Stimulated activated CD8-positive, alpha-beta memory T cell treated with anti-CD3 and anti-CD28 coated beads, Interleukin-2, amount 100 ng/mL, for 48 hours (primary cell): ENCODE data around the gene CAMSAP1.
"Not testable (repeated sequence)": the region's sequence is repeated elsewhere in the genome, so short reads cannot be mapped to it uniquely, and the experiment has no call there.

ENCODE experiments used
- DNase-seq, 2 donors: peaks; one replicate each; pipeline ENCODE4 v3.0.0-alpha.2; 2020; ENCODE audit warnings: low read depth in 2 of 2

CAMSAP1 gene

DNA sequence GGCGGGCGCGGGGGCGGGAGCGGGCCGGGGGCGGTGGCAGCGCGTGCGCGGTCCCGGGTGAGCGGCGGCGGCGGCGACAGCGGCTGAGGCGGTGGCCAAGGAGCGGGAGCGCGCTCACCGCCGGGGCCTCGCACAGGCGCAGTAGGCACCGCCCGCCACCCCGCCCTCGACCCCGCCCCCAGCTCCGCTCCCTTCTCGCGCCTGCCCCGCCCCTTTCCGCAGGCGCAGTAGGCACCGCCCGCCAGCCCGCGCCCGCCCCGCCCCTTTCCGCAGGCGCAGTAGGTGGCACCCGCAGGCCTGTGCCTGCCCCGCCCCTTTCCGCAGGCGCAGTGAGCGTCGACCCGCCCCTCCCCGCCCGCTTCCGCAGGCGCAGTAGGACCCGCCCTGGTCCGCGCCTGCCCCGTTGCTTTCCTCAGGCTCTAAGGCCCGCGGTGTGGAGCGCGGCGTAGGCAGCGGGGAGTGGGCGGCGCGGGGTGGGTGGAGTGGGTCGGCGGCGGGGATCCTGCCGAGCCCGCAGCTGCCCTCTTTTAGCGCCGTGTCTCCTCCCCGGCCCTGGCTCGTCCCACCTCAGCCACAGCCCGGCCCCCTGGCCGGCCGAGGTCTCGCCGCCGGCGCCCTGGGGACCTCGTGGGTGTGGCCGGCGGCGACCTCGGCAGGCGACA lies at the start of gene CAMSAP1:
Gene CAMSAP1, minus strand, starts transcription at position 116 of the 662 bp plus-strand sequence. CDS start 387 bp downstream, outside the sequence.
- peak; percentile 92 to 96 for DNase-seq

DNA sequence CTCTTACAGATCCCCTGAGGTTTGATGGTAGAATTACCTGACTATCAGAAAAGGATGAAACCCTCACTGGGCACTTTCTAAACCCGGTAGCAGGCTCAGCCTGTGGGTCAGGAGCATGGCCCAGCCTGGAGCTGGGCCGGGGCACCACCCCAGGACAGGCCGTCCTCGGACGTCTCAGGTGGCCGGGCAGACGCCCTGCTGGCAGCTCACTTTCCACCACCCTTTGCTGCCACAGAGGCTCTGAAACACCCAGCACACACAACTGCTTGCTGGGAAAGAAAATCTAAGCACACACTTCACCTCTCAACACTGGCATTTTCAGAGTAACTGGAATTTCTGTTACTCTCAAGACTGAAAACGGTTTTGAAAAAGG lies 49.4 kb upstream of the CAMSAP1 start:
- no peak for DNase-seq

DNA sequence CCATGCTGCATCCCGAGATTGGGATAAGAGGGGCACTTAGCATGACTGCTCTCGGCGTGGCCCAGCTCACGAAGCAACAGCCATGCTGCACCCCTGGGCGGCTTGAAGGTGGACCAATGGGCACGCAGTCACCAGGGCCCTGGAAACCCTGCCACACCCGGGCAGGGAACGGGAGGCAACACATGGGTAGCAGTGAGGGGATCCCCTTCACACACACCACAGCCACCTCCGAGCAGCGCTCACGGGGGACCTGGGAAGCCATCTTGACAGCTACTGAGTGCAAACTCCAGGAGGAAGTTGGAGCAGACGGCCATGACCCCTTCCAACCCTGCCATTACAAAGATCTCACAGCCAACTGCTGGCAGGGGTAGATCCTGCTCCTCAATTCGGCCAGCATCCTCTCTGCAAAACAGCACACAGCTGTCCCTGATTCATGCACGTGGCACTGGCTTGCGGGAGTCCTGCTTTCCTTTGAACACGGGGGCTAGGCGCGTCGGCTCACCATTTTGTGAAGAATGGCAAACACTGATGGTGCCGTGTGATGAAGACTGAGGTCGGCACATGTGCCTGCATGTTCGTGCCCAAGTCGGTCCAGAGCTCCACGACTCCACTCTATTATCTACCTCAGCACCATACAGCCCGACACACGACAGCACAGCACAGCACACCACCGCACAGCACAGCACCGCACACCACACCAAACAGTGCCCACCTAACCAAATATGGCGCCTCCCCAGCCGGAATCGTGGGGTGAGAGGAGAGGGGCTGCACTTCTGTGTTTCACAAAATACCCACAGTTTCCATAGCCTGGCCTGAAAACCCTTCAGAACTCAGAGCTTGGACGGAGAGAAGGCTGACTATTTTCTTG lies 48.8 kb upstream of the CAMSAP1 start:
- no peak for DNase-seq

- DNase-seq, result no peak
Observed at GRCh38 chr9:135952664-135953206, 45.4 kb upstream of the CAMSAP1 start.

DNA sequence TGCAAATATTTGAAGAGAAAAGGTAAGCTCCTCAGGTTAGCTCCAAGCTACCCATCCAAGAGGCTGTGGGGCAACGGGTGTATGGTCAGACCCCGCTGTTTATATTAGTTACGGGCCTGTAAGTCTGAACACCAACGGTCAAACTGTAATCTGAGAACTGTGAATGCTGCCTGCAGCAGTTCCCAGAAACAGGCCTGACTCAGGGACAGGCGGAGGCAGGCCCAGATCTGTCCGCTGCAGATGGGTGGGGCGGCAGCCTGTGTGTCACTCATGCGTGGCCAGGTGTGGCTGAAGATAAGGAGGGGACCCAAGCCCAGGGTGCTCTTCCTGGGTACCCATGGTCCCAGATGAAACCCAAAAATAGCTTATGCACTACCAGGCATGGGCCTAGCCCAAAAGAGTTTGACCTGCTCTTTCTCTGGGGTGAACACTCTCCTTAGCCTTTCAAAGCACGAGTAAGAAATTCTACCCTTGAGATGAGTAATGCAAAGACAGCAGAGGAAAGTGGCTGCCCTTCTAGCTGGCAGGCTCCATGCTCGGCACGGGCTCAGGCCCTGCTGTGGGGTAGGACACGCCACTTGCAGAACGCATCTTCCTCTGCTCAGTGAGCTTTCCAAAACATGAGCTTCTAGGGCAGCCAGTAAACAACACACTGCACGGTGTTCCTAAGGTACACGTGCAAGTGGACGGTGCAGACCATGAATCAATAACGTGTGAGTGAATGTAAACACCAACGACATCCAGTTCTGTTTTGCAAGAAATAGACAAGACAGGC lies 44.7 kb upstream of the CAMSAP1 start:
- no peak for DNase-seq

- not testable (repeated sequence) for DNase-seq
Observed at GRCh38 chr9:135951310-135951709, 44.0 kb upstream of the CAMSAP1 start.

- DNase-seq, result not testable (repeated sequence)
Observed at GRCh38 chr9:135950841-135951240, 43.5 kb upstream of the CAMSAP1 start.

GRCh38 chr9:135950135-135950682 lies 42.9 kb upstream of the CAMSAP1 start:
- no peak for DNase-seq

DNA sequence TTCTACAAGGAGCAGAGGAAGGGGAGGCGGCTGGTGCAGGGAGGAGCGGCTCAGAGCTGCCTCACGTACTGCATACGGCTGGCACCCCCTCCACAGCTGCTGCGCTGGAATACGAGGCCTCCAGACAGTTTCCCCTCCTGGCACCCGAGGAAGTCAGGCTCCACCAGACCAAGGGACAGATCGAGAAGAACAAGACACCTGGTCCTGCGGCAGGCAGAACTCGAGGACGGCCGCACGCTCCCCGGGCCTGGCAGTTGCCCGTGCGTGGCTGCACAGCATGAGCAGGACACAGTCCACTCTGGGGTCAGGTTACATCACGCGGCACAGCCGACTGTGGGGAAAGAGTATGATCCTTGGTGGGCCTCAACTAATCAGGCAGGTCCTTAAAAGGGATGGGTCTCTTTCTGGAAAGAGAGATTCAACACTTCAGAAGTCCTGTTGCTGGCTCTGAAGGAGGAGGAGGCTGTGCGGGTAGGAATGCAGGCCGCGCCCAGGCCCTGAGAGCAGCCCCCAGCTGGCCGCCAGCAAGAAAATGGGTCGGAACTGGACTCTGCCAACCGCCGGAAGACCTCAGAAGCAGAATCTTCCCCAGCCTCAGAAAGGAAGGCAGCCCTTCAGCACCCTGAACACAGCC lies 42.3 kb upstream of the CAMSAP1 start:
- DNase-seq, result no peak

- DNase-seq, result no peak
Observed at GRCh38 chr9:135948968-135949367, 41.6 kb upstream of the CAMSAP1 start.

DNA sequence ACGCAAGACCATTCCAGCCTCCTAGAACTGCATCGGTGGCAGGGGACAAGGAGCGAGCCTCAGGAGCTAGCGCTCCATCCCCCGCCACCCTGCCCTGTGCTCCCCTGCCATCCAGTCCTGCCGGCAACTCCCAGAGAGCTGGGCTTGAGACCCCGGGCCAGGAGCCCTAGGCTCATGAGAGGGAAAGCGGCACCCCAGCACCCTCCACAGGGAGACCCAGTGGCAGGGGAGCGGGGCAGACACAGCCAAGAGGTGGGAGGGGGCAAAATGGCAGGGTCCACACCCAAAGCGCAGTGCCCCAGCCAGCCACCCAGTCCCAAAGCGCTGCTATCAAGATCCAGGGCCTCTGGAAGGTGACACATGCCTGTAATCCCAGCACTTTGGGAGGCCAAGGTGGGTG lies 41.1 kb upstream of the CAMSAP1 start:
- no peak for DNase-seq

DNA sequence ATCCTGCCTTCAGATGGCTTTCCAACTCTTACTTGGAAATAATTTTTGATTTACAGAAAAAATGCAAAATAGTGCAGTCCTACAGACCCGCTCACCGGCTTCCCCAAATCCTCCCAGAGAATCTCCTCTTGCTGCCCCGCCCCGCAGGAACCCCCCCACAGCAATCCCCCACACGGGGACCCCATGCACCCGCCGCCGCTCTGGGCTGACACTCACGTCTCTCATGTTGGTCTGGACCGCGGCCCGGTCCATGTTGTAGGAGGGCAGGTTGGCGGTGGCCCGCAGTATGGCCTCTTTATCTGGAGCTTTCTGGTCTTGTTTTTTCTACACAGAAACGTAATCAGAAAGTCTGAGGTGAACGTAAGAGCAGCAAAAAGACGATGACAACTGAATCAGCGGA lies 40.2 kb upstream of the CAMSAP1 start:
- no peak for DNase-seq

DNA sequence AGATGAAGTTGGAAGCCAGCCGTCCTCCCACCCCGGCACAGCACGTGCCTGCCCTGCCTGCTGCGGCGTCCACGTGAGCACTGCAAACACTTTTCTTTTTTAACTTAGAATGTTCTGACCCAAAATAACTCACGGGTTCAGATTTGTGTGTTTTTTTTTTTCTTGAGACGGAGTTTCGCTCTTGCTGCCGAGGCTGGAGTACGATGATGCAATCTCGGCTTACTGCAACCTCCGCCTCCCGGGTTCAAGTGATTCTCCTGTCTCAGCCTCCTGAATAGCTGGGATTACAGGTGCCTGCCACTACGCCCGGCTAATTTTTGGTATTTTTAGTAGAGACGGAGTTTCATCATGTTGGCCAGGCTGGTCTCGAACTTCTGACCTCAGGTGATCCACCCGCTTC lies 39.8 kb upstream of the CAMSAP1 start:
- DNase-seq, result not testable (repeated sequence)

GRCh38 chr9:135946392-135946994 lies 39.1 kb upstream of the CAMSAP1 start:
- DNase-seq, result no peak

DNA sequence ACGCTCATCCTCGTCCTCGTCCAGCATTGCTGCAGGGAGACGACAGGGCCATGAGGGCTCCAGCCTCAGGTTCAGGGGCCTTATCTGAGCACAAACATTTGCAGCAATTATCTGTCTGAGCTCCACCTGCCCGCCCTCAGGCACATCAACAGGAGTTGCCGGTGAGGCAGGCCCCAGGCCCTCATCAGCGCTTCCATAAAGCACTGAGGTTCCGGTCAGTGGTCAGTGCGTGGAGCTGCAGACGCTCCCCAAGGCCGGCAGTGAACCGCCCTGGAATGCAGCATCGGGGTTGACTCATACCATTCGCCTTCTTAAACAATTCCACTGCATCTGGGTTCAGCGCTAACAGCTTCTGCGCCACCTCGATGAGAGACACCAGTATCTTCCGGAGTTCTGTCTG lies 38.6 kb upstream of the CAMSAP1 start:
- no peak for DNase-seq

- DNase-seq, result no peak
Observed at GRCh38 chr9:135944444-135945252, 37.3 kb upstream of the CAMSAP1 start.

GRCh38 chr9:135943604-135944003 lies 36.3 kb upstream of the CAMSAP1 start:
- DNase-seq, result not testable (repeated sequence)

- DNase-seq, result no peak
Observed at GRCh38 chr9:135941288-135941995, 34.1 kb upstream of the CAMSAP1 start.
